Spinal cord (tissue), 10 donors: ENCODE measurements around the gene VOPP1. TPM values are rescaled to one million over a fixed set of nuclear protein-coding genes. Genes with fewer than 3 reads are reported as not detected.
A peak's percentile ranks its signal among the peaks of the same experiment; 100 is the strongest.

Experiments used
- DNase-seq, 6 donors: peaks; one replicate each; pipeline versions ENCODE4 v3.0.0 to v3.0.0-alpha.2; 2013 to 2015; ENCODE audit warnings: low spot score in 6 of 6, low read depth in 4 of 6
- H3K27ac ChIP-seq: one replicate; pipeline ENCODE4 v1.5.1; 2013; ENCODE audit warnings: low read depth, low read length, control low read depth
- H3K27me3 ChIP-seq: one replicate; pipeline ENCODE4 v1.6.1; 2013; ENCODE audit warnings: low read length; ENCODE audit not compliant: control insufficient read depth, insufficient read depth
- H3K36me3 ChIP-seq: one replicate; pipeline ENCODE4 v1.6.1; 2013; ENCODE audit warnings: low read length; ENCODE audit not compliant: control insufficient read depth, insufficient read depth
- H3K4me1 ChIP-seq: one replicate; pipeline ENCODE4 v1.6.1; 2013; ENCODE audit warnings: low read length; ENCODE audit not compliant: control insufficient read depth, insufficient read depth
- H3K4me3 ChIP-seq: one replicate; pipeline ENCODE4 v1.5.1; 2013; ENCODE audit warnings: low read depth, low read length, control low read depth
- H3K9me3 ChIP-seq: one replicate; pipeline ENCODE4 v1.6.1; 2013; ENCODE audit warnings: low read length; ENCODE audit not compliant: control insufficient read depth, insufficient read depth
- WGBS: methylation state at CpG from one replicate; pipeline ENCODE4 v1.1.5; 2013; ENCODE audit warnings: missing lambda C conversion rate; ENCODE audit not compliant: insufficient coverage; 5-methylcytosine and 5-hydroxymethylcytosine counted together
- polyA plus RNA-seq, 2 donors: library from polyadenylated mRNA; unstranded; fragments of 120-200 nt; gene quantifications; one replicate each; pipeline ENCODE4 v1.2.1, GENCODE V29; 2013; ENCODE audit not compliant: insufficient read length in 2 of 2
- total RNA-seq, 2 donors: library from RNA; depleted of rRNA in 1 of 2; stranded (reverse); fragments of 120-200 nt in 1 of 2; fragments of >200 nt in 1 of 2; gene quantifications; one replicate each; pipeline versions ENCODE4 v1.2.3 to v1.2.4, GENCODE V29; 2013 to 2014
- donor health status: healthy.

Gene VOPP1
- total and polyA plus RNA-seq, 4 donors, result 59.1 to 121 (median 86.5) TPM

- DNase-seq, result no peak
- no peaks in the 10 kb centered on the region for H3K27me3 ChIP-seq
- H3K4me1 ChIP-seq, result peaks cover 20% of the 10 kb centered on the region
- no peak overlapping the region for H3K4me3 ChIP-seq
- H3K9me3 ChIP-seq, result no peaks in the 10 kb centered on the region
- 63% methylated on average over 3 of the region's 4 CpGs for WGBS
- no peaks in the 10 kb centered on the region for H3K36me3 ChIP-seq
- H3K27ac ChIP-seq, result no peak overlapping the region
These were observed 46.0 kb downstream of the VOPP1 start for GRCh38 chr7:55526329-55526728.

DNA sequence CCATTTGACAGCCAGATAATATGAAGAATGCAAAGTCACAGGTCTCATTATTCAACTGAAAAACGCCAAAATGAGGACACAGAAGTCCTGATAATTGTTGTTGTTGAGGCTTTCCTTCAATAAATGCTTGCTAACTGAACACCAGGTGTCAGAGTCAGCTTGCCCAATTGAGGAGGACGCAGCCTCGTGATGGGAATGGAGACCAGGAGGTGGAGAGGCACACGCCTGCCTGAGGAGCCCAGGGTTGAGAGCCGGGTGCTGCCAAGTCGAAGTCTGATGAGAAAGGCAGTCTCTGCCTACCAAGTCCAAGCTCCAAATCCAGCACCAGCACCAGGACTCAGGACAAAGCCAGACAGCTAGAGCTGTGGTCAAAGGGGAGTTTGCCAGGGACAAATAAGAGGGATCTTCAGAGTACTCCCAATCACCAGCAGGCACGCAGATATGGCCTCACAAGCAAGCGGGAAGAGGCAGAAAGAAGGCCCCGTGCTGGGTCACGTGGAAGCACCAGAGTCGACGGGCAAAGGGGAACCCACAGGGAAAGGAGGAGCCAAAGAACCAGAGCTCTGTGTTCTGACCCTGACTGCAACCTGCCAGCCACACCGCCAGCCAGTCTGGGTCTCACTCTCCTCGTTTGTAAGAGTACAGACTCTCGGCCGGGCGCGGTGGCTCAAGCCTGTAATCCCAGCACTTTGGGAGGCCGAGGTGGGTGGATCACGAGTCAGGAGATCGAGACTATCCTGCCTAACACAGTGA is 47.6 kb downstream of the VOPP1 start:
- Histone ChIP-seq H3K4me3 (no peak overlapping the region), H3K27ac (no peak overlapping the region), H3K36me3 (no peaks in the 10 kb centered on the region), H3K4me1 (peaks cover 31% of the 10 kb centered on the region), H3K9me3 (no peaks in the 10 kb centered on the region), H3K27me3 (no peaks in the 10 kb centered on the region)
- WGBS, result 89% methylated on average over 20 of the region's 21 CpGs
- DNase-seq, result no peak

- no peak overlapping the region for H3K27ac ChIP-seq
- no peak overlapping the region for H3K4me3 ChIP-seq
- H3K9me3 ChIP-seq, result no peaks in the 10 kb centered on the region
- DNase-seq, result no peak
- no peaks in the 10 kb centered on the region for H3K27me3 ChIP-seq
- peaks cover 5% of the 10 kb centered on the region for H3K36me3 ChIP-seq
- 84% methylated on average over 2 of the region's 2 CpGs for WGBS
- peaks cover 34% of the 10 kb centered on the region for H3K4me1 ChIP-seq
These were observed 48.9 kb downstream of the VOPP1 start for GRCh38 chr7:55523366-55523765.

GRCh38 chr7:55521917-55522902 is 50.1 kb downstream of the VOPP1 start:
- peaks cover 34% of the 10 kb centered on the region for H3K4me1 ChIP-seq
- H3K9me3 ChIP-seq, result no peaks in the 10 kb centered on the region
- 70% methylated on average over 17 of the region's 18 CpGs for WGBS
- H3K4me3 ChIP-seq, result no peak overlapping the region
- H3K27me3 ChIP-seq, result no peaks in the 10 kb centered on the region
- DNase-seq, result no peak
- no peak overlapping the region for H3K27ac ChIP-seq
- peaks cover 16% of the 10 kb centered on the region for H3K36me3 ChIP-seq

- DNase-seq, result peak in 1 of 6 donors; percentile 57
- WGBS, result 60% methylated on average over 7 of the region's 9 CpGs
- Histone ChIP-seq H3K27ac (no peak overlapping the region), H3K36me3 (peaks cover 17% of the 10 kb centered on the region), H3K9me3 (no peaks in the 10 kb centered on the region), H3K4me3 (no peak overlapping the region), H3K4me1 (peaks cover 29% of the 10 kb centered on the region), H3K27me3 (no peaks in the 10 kb centered on the region)
These were observed 50.8 kb downstream of the VOPP1 start for GRCh38 chr7:55521512-55521911.

GRCh38 chr7:55520426-55521140 is 51.7 kb downstream of the VOPP1 start:
- Histone ChIP-seq H3K27me3 (no peaks in the 10 kb centered on the region), H3K4me3 (no peak overlapping the region), H3K36me3 (peaks cover 20% of the 10 kb centered on the region), H3K27ac (no peak overlapping the region), H3K9me3 (no peaks in the 10 kb centered on the region), H3K4me1 (peaks cover 22% of the 10 kb centered on the region)
- 57% methylated on average over 9 of the region's 13 CpGs for WGBS
- peak in 2 of 6 donors; percentile 55 to 58 for DNase-seq

DNA sequence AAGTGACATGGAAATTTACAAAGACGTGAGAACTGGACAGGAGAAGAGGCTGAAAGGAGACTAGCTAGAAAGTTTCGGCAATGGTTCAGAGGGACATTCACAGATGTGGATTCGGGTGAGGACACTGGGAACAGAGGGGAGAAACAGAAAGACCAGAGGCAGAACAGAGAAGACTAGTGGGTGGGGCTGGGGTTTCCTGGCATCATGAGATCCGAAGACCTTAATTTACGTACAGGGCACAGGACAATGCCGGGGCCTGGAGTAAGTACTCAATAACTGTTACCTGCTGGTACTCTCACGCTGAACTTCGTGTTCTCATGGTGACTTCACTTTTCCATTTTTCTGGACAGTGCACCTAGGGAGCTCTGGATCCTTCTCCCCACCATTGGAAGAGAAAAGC is 53.5 kb downstream of the VOPP1 start:
- Histone ChIP-seq H3K4me3 (no peak overlapping the region), H3K9me3 (no peaks in the 10 kb centered on the region), H3K27me3 (no peaks in the 10 kb centered on the region), H3K27ac (no peak overlapping the region), H3K36me3 (peaks cover 27% of the 10 kb centered on the region), H3K4me1 (peaks cover 29% of the 10 kb centered on the region)
- WGBS, result 90% methylated on average over 8 of the region's 8 CpGs
- no peak for DNase-seq

DNA sequence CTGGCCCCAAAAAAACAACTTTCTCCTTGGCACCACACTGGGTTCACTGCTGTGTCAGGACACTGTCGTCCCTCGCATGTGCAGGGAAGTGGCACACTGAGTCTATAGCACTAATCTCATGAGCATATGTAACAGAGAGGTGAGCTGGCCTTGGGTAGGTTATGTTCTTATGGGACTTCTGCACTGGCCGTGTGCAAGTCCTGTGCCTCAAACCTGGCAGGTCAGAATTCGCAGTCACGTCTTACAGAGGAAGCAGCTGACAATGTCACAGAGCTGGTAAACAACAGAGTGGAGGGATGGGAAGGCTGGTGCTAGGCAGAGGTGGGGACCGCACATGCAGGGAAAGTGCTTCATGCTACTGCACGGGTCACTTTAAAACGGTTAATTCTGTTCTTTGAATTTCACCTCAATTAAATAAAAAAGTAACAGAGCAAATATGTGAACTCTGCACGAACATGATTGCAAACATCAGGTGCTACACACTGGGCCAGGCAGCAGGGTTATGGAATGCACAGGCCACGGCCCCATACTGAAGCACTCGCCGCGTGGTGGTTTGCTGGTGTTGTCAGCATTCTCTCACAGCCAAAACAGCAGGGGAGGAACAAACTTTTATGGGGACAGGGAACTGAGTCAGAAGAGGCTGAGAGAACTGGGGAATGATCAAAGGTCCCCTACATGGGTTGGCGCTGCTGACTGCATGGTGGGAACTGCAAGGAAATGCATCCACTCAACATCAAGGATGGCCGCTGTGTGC is 54.2 kb downstream of the VOPP1 start:
- Histone ChIP-seq H3K27ac (no peak overlapping the region), H3K9me3 (no peaks in the 10 kb centered on the region), H3K36me3 (peaks cover 27% of the 10 kb centered on the region), H3K4me3 (no peak overlapping the region), H3K27me3 (no peaks in the 10 kb centered on the region), H3K4me1 (peaks cover 29% of the 10 kb centered on the region)
- DNase-seq, result no peak
- 91% methylated on average over 11 of the region's 15 CpGs for WGBS

DNA sequence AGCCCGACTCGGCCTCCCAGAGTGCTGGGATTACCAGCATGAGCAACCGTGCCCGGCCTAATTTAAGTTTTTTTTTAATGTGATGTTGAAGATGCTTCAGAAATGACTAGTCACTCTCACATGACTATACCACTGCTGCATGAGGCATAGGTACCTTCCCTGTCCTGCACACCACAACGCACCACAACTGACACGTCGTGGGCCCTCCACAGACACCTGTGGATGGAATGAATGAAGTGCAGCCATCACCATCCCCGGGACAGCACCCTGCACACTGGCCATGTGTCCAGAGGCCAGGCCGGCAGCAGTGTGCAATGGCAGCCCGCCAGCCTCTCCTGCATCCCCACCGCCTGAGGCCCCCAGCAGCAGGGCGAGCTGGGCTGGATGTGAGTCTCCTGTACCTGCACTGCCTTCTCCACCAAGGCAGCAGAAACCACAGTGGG is 55.1 kb downstream of the VOPP1 start:
- H3K9me3 ChIP-seq, result no peaks in the 10 kb centered on the region
- peaks cover 30% of the 10 kb centered on the region for H3K36me3 ChIP-seq
- DNase-seq, result no peak
- no peaks in the 10 kb centered on the region for H3K27me3 ChIP-seq
- peaks cover 29% of the 10 kb centered on the region for H3K4me1 ChIP-seq
- no peak overlapping the region for H3K4me3 ChIP-seq
- WGBS, result 86% methylated on average over 10 of the region's 12 CpGs
- H3K27ac ChIP-seq, result no peak overlapping the region
